A673 (cell line): ENCODE results near the gene IL1RN.

ENCODE experiments used
- EZH2 ChIP-seq: fragments of 200-600 bp; sonication (generic); IDR thresholded peaks from 2 replicates; pipeline ENCODE4 v1.6.1; 2017; ENCODE audit warnings: borderline replicate concordance, low read depth, mild to moderate bottlenecking, mixed read lengths, antibody characterized with exemption, low read length; ENCODE audit not compliant: poor library complexity, severe bottlenecking
- TF ChIP-seq, protein P1 (sequence below): fragments of 300-800, 200-600 bp; sonication (generic); conservative IDR thresholded peaks from 2 replicates; pipeline ENCODE4 v1.5.1; 2017; ENCODE audit warnings: low read depth, mild to moderate bottlenecking, antibody characterized with exemption, low read length, moderate library complexity, mixed read lengths

- TF ChIP-seq, protein P1, sequence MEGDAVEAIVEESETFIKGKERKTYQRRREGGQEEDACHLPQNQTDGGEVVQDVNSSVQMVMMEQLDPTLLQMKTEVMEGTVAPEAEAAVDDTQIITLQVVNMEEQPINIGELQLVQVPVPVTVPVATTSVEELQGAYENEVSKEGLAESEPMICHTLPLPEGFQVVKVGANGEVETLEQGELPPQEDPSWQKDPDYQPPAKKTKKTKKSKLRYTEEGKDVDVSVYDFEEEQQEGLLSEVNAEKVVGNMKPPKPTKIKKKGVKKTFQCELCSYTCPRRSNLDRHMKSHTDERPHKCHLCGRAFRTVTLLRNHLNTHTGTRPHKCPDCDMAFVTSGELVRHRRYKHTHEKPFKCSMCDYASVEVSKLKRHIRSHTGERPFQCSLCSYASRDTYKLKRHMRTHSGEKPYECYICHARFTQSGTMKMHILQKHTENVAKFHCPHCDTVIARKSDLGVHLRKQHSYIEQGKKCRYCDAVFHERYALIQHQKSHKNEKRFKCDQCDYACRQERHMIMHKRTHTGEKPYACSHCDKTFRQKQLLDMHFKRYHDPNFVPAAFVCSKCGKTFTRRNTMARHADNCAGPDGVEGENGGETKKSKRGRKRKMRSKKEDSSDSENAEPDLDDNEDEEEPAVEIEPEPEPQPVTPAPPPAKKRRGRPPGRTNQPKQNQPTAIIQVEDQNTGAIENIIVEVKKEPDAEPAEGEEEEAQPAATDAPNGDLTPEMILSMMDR = no peak
- TF ChIP-seq EZH2 = no peak
These were observed 51.5 kb downstream of the IL1RN start for GRCh38 chr2:113178891-113179290.
